GM12878 (cell line): ENCODE data around the gene CXXC1.

ENCODE experiments used
- CTCF ChIP-seq, 3 experiments: IDR thresholded peaks in 2 of 3; conservative IDR thresholded peaks in 1 of 3; 2 replicates each; pipeline ENCODE4 v1.5.1; 2011; ENCODE audit warnings: low read depth in 3 of 3, low read length in 3 of 3, mild to moderate bottlenecking in 3 of 3, control low read depth in 2 of 3, moderate library complexity in 2 of 3, inconsistent platforms in 1 of 3, mixed read lengths in 1 of 3; ENCODE audit not compliant: control insufficient read depth in 2 of 3, insufficient read depth in 1 of 3; ENCODE audit errors: extremely low read depth in 1 of 3
- EZH2 ChIP-seq: IDR thresholded peaks from 2 replicates; pipeline ENCODE4 v1.6.1; 2012; ENCODE audit warnings: low read depth, mild to moderate bottlenecking, control low read depth, inconsistent platforms, low read length, borderline replicate concordance; ENCODE audit not compliant: control insufficient read depth
- NFXL1 ChIP-seq: fragments of 450-650 bp; IDR thresholded peaks from 2 replicates; pipeline ENCODE4 v1.6.1; 2017; ENCODE audit warnings: antibody characterized with exemption, mild to moderate bottlenecking, borderline replicate concordance
- TF ChIP-seq, protein P1 (sequence below): fragments of 450-650 bp; IDR thresholded peaks from 2 replicates; pipeline ENCODE4 v1.6.1; 2017; ENCODE audit warnings: mild to moderate bottlenecking

GRCh38 chr18:50275503-50276036, 11.9 kb downstream of the CXXC1 start:
- TF ChIP-seq EZH2 = no peak
- no peak for TF ChIP-seq CTCF (IDR thresholded peaks at IDR 0.05 in 2 of 3, conservative IDR thresholded peaks at IDR 0.05 in 1 of 3; ENCODE audit: control insufficient read depth in 2 of 3, extremely low read depth in 1 of 3, insufficient read depth in 1 of 3, low read depth in 3 of 3, low read length in 3 of 3)
- TF ChIP-seq, protein P1, sequence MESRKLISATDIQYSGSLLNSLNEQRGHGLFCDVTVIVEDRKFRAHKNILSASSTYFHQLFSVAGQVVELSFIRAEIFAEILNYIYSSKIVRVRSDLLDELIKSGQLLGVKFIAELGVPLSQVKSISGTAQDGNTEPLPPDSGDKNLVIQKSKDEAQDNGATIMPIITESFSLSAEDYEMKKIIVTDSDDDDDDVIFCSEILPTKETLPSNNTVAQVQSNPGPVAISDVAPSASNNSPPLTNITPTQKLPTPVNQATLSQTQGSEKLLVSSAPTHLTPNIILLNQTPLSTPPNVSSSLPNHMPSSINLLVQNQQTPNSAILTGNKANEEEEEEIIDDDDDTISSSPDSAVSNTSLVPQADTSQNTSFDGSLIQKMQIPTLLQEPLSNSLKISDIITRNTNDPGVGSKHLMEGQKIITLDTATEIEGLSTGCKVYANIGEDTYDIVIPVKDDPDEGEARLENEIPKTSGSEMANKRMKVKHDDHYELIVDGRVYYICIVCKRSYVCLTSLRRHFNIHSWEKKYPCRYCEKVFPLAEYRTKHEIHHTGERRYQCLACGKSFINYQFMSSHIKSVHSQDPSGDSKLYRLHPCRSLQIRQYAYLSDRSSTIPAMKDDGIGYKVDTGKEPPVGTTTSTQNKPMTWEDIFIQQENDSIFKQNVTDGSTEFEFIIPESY = no peak
- TF ChIP-seq NFXL1 = no peak
